Right lobe of liver (tissue), 6 donors: Measurements from ENCODE around the gene BTNL3. TPM values are rescaled to one million over a fixed set of nuclear protein-coding genes. Genes with fewer than 3 reads are reported as not detected.

Experiments used
- ATAC-seq, 4 donors: fragments of 200-7000 bp; cut with Tn5 transposase; one replicate each; pipeline ENCODE4 v1.9.1; 2020; ENCODE audit warnings: mild to moderate bottlenecking in 4 of 4, moderate library complexity in 4 of 4
- DNase-seq, 3 donors: peaks; one replicate each; pipeline ENCODE4 v3.0.0-alpha.2; 2020
- H3K27ac ChIP-seq, 3 donors: fragments of 200-600 bp; one replicate each; pipeline ENCODE4 v1.8.0; 2022
- H3K27me3 ChIP-seq, 2 donors: fragments of 200-600 bp; one replicate each; pipeline ENCODE4 v1.8.0; 2022
- H3K36me3 ChIP-seq, 4 donors: fragments of 200-600 bp; sonication (generic) in 1 of 4; one replicate each; pipeline versions ENCODE4 v1.5.1 to v1.8.0; 2017 to 2022; ENCODE audit warnings: control low read depth in 1 of 4
- H3K4me1 ChIP-seq, 4 donors: fragments of 200-600 bp; sonication (generic) in 1 of 4; one replicate each; pipeline versions ENCODE4 v1.5.1 to v1.8.0; 2017 to 2022; ENCODE audit warnings: control low read depth in 1 of 4
- H3K4me3 ChIP-seq, 3 donors: fragments of 200-600 bp; one replicate each; pipeline ENCODE4 v1.8.0; 2022
- H3K9me3 ChIP-seq, 4 donors: fragments of 200-600 bp; sonication (generic) in 1 of 4; one replicate each; pipeline versions ENCODE4 v1.5.1 to v1.8.0; 2017 to 2022; ENCODE audit warnings: control low read depth in 1 of 4
- POLR2A ChIP-seq: fragments of 450-650 bp; IDR thresholded peaks from one replicate; pipeline ENCODE4 v1.6.1; 2017; ENCODE audit warnings: antibody characterized with exemption, mild to moderate bottlenecking
- WGBS: methylation state at CpG from one replicate; pipeline ENCODE4 v1.1.6; 2018; ENCODE audit warnings: low coverage, low lambda C conversion rate; ENCODE audit not compliant: insufficient coverage; ENCODE audit errors: missing lambda C conversion rate; 5-methylcytosine and 5-hydroxymethylcytosine counted together
- intact Hi-C, 2 donors: fragments of 100-400 bp; cut with DNase I; formaldehyde crosslinking; loops; one replicate each; pipeline versions ENCODE4 v1.11.2 to v1.14.1; 2022
- total RNA-seq, 6 experiments: library from RNA; depleted of rRNA in 2 of 6; stranded (reverse); fragments of >200 nt in 2 of 6; fragmentation: NEBNext Ultra II Directional in 3 of 6; extraction: Animal tissue kit (Norgen Biotek cat#: 25700) in 3 of 6; gene quantifications; one replicate each; pipeline versions ENCODE4 v1.1.0 to v1.2.4, GENCODE V29; 2016 to 2023
- TF ChIP-seq, protein P1 (sequence below), 4 donors: fragments of 200-600 bp in 3 of 4; fragments of 450-650 bp in 1 of 4; IDR thresholded peaks; one replicate each; pipeline versions ENCODE4 v1.5.1 to v1.8.0; 2016 to 2022; ENCODE audit warnings: antibody characterized with exemption in 4 of 4, mild to moderate bottlenecking in 2 of 4
- donor health status: DM: no; HTN: yes; CAD: no.
- donor health status: DM: no; HTN: no; CAD: no.
- donor health status: DM: no; HTN: no; CAD: no.
- donor health status: DM: no; HTN: yes; CAD: no.
- donor health status: DM: no; HTN: yes; CAD: no.

BTNL3 gene
- total RNA-seq, 6 experiments from 2014 or later: not detected

DNA sequence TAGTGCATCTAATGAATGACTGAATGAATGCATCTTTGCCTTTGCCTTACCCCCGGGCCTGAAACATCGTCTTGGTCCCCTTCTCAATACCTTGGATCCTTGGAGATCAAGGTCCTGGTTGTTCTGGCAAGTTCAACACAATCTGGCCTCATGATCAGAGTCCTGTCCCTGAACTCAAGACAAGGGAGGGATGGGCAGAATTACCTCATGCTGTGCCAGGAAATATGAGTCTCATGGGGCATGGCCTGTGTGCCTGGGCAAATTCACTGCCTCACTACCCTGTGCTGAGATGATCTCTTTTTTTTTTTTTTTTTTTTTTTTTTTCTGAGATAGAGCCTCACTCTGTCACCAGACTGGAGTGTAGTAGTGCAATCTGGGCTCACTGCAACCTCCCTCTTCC lies 630 bp upstream of the BTNL3 start:
- ATAC-seq: no peak
- TF ChIP-seq, protein P1, sequence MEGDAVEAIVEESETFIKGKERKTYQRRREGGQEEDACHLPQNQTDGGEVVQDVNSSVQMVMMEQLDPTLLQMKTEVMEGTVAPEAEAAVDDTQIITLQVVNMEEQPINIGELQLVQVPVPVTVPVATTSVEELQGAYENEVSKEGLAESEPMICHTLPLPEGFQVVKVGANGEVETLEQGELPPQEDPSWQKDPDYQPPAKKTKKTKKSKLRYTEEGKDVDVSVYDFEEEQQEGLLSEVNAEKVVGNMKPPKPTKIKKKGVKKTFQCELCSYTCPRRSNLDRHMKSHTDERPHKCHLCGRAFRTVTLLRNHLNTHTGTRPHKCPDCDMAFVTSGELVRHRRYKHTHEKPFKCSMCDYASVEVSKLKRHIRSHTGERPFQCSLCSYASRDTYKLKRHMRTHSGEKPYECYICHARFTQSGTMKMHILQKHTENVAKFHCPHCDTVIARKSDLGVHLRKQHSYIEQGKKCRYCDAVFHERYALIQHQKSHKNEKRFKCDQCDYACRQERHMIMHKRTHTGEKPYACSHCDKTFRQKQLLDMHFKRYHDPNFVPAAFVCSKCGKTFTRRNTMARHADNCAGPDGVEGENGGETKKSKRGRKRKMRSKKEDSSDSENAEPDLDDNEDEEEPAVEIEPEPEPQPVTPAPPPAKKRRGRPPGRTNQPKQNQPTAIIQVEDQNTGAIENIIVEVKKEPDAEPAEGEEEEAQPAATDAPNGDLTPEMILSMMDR (IDR thresholded peaks at IDR 0.05): no peak
- TF ChIP-seq POLR2A: no peak
- intact Hi-C loops: no loop called here
- H3K27ac ChIP-seq: no peak overlapping the region
- H3K27me3 ChIP-seq: no peaks in the 10 kb centered on the region
- no peak overlapping the region for H3K4me3 ChIP-seq
- no peaks in the 10 kb centered on the region for H3K4me1 ChIP-seq
- no peak for DNase-seq
- 40% methylated on average over 1 of the region's 2 CpGs for WGBS
- H3K9me3 ChIP-seq: no peaks in the 10 kb centered on the region
- H3K36me3 ChIP-seq: no peaks in the 10 kb centered on the region

DNA sequence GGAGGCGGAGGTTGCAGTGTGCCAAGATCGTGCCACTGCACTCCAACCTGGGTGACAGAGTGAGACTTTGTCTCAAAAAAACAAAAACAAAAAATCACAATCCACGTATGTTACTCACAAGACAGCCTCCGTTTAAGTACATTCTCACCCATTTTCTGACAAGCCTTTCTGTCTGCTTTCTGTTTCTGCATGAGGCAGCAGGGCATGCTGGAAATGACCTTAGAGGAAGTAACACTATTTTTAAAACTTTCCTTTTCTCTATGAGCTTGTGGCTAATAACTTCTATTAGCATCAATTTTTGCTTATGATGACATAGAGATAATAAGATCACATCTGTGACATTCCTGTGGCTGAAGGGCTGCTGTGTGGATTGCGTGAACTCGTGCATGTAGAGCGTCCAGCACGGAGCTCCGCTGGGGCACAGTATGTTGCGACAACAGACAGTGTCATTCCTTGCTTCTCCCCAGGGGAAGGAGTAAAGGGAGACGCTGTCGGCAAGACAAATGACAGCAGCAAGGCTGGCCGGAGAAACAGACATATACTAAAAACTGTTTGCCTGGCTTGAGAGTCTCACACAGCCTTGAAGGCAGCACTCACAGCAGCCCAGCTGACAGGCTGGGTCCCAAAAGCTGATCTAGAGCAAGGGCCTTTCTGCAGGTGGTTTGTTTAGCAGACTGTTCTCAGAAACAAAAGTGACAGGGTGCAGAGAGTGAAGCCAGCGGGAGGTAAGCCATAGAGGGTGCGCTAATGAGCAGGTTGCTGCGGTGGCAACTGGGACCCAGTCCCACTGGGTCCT lies 1.6 kb downstream of the BTNL3 start:
- WGBS: 40% methylated on average over 3 of the region's 16 CpGs
- H3K27me3 ChIP-seq: no peaks in the 10 kb centered on the region
- no peaks in the 10 kb centered on the region for H3K36me3 ChIP-seq
- H3K4me3 ChIP-seq: no peak overlapping the region
- no peaks in the 10 kb centered on the region for H3K9me3 ChIP-seq
- no peak for TF ChIP-seq POLR2A
- TF ChIP-seq, protein P1 (IDR thresholded peaks at IDR 0.05): no peak
- intact Hi-C loops: no loop called here
- H3K4me1 ChIP-seq: no peaks in the 10 kb centered on the region
- no peak for DNase-seq
- H3K27ac ChIP-seq: no peak overlapping the region
- peak in 3 of 4 donors; percentile 35 to 58 (median 35) for ATAC-seq

DNA sequence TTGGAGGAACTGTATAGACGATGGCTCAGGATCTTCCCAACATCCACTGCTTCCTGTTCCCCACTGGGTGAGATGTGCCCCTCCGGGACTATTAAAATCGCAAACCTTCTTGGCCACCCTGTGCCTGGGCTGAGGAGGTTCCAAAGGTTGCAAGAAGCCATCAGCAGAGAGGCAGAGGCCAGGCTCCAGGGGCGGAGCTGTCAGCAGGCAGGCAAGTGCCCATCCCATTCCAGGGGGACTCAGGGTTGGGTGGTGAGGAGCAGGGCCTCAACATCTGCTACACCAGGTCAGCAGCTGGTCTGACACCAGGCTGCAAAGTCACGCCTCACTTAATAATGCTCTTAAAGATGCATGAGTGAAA lies 2.2 kb downstream of the BTNL3 start:
- ATAC-seq (no peak), DNase-seq (no peak)
- Histone ChIP-seq H3K27me3 (no peaks in the 10 kb centered on the region), H3K36me3 (no peaks in the 10 kb centered on the region), H3K9me3 (no peaks in the 10 kb centered on the region), H3K4me3 (no peak overlapping the region), H3K27ac (no peak overlapping the region), H3K4me1 (no peaks in the 10 kb centered on the region)
- no CpG with 5 or more reads among the region's 5 CpGs for WGBS
- TF ChIP-seq, protein P1 (IDR thresholded peaks at IDR 0.05): no peak
- no peak for TF ChIP-seq POLR2A
- intact Hi-C loops: no loop called here

DNA sequence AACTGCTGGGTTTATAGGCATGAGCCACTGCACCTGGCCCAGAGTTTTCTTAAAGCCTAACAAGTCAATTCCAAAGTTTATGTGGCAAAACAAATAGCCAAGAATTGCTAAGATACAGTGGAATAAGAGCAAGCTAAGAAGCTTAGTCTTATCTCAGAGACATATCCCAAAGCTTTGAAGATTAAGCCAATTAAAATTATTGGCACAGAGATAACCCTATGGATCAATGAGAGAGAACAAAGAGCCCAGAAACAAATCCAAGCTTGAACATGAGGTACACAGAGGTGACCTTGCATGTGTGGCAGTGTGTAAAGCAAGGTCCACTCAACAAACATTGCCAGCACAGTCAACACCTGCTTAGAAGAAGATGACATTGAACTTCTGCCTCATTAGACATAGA lies 13.3 kb downstream of the BTNL3 start:
- H3K4me3 ChIP-seq: no peak overlapping the region
- ATAC-seq (no peak), DNase-seq (no peak)
- TF ChIP-seq, protein P1 (IDR thresholded peaks at IDR 0.05): no peak
- no peak for TF ChIP-seq POLR2A
- intact Hi-C loops: no loop called here
- no peak overlapping the region for H3K27ac ChIP-seq
- peaks cover 0 to 4% of the 10 kb centered on the region in 2 donors for H3K27me3 ChIP-seq
- H3K9me3 ChIP-seq: no peaks in the 10 kb centered on the region
- H3K36me3 ChIP-seq: no peaks in the 10 kb centered on the region
- H3K4me1 ChIP-seq: no peaks in the 10 kb centered on the region
